K562 (cell line): ENCODE measurements around the gene PSMB4. TPM values are rescaled to one million over a fixed set of nuclear protein-coding genes. Genes with fewer than 3 reads are reported as not detected.

Experiments
- ATAC-seq: fragments of 200-7000 bp; cut with Tn5 transposase; 3 replicates; pipeline ENCODE4 v1.9.1; 2020; ENCODE audit warnings: moderate library complexity
- BruUV-seq: library from RNA; stranded (reverse); fragments of 400-500 nt; replicated peaks from 2 replicates; lab custom pipeline; 2021; lab: Mats Ljungman, UMichigan
- CTCF ChIA-PET: fragments of 300-600 bp; formaldehyde crosslinking; extraction: SDS; loops from one replicate; lab custom pipeline; 2021; ENCODE audit warnings: low intra/inter-chr PET ratio; lab: Yijun Ruan, JAX
- POLR2A ChIA-PET: fragments of 300-600, 350-650 bp; sonication (Branson Sonifier 250); formaldehyde crosslinking; extraction: SDS; loops from one replicate; lab custom pipeline; 2021; ENCODE audit warnings: antibody characterized with exemption, inconsistent platforms; lab: Yijun Ruan, JAX
- DNase-seq, 4 experiments: peaks; one replicate each; pipeline versions ENCODE4 v3.0.0 to v3.0.0-alpha.2; 2011 to 2018; ENCODE audit warnings: low spot score in 3 of 4, mixed read lengths in 3 of 4; ENCODE audit errors: extremely low read depth in 1 of 4
- FAIRE-seq: peaks from 2 replicates; lab custom pipeline; 2011; peaks lifted over from hg19 to GRCh38; lab: Jason Lieb, UNC
- H2AFZ ChIP-seq: 2 replicates; pipeline ENCODE4 v1.6.0; 2011; ENCODE audit warnings: low read depth, low read length, control low read depth, inconsistent platforms
- H3K27ac ChIP-seq: fragments of 200-600 bp; 3 replicates; pipeline ENCODE4 v1.8.0; 2011; ENCODE audit warnings: low read depth, mild to moderate bottlenecking, control low read depth, inconsistent platforms, low read length, moderate library complexity, mixed read lengths; ENCODE audit errors: extremely low read depth
- H3K27me3 ChIP-seq, 2 experiments: fragments of 300-600 bp in 1 of 2; 2 replicates in 1 of 2; 3 replicates in 1 of 2; pipeline versions ENCODE4 v1.6.0 to v1.8.0; 2011; ENCODE audit warnings: inconsistent platforms in 2 of 2, low read length in 2 of 2, mild to moderate bottlenecking in 1 of 2, mixed read lengths in 1 of 2, moderate library complexity in 1 of 2; ENCODE audit not compliant: control insufficient read depth in 2 of 2, insufficient read depth in 2 of 2
- H3K36me3 ChIP-seq: fragments of 300-600 bp; 3 replicates; pipeline ENCODE4 v1.8.0; 2011; ENCODE audit warnings: mild to moderate bottlenecking, low read length, inconsistent platforms; ENCODE audit not compliant: control insufficient read depth, insufficient read depth
- H3K4me1 ChIP-seq, 2 experiments: fragments of 200-600 bp in 1 of 2; replicated peaks in 1 of 2; 2 replicates in 1 of 2; 3 replicates in 1 of 2; pipeline versions ENCODE4 v1.5.1 to v1.8.0; 2011; ENCODE audit warnings: inconsistent platforms in 2 of 2, low read length in 2 of 2, mild to moderate bottlenecking in 1 of 2, mixed read lengths in 1 of 2, moderate library complexity in 1 of 2; ENCODE audit not compliant: control insufficient read depth in 2 of 2, insufficient read depth in 2 of 2
- H3K4me2 ChIP-seq: 2 replicates; pipeline ENCODE4 v1.6.1; 2011; ENCODE audit warnings: low read length, control low read depth, inconsistent platforms, mixed read lengths; ENCODE audit not compliant: insufficient read depth
- H3K4me3 ChIP-seq: fragments of 200-600 bp; sonication (generic), shearing (Covaris generic); 2 replicates; pipeline ENCODE4 v1.5.1; 2016; ENCODE audit warnings: control low read depth, inconsistent platforms
- H3K79me2 ChIP-seq: fragments of 200-600 bp; 3 replicates; pipeline ENCODE4 v1.8.0; 2011; ENCODE audit warnings: low read length, inconsistent platforms; ENCODE audit not compliant: control insufficient read depth, insufficient read depth
- H3K9ac ChIP-seq, 2 experiments: 2 replicates each; pipeline versions ENCODE4 v1.6.0 to v1.6.1; 2011; ENCODE audit warnings: low read depth in 2 of 2, low read length in 2 of 2, control low read depth in 1 of 2, inconsistent platforms in 1 of 2, mild to moderate bottlenecking in 1 of 2, mixed read lengths in 1 of 2; ENCODE audit not compliant: insufficient read depth in 1 of 2
- H3K9me1 ChIP-seq: one replicate; pipeline ENCODE4 v1.6.0; 2011; ENCODE audit warnings: inconsistent platforms, mild to moderate bottlenecking, low read length, moderate library complexity; ENCODE audit not compliant: control insufficient read depth, insufficient read depth
- H3K9me3 ChIP-seq: replicated peaks from 2 replicates; pipeline ENCODE4 v1.5.1; 2011; ENCODE audit warnings: low read depth, low read length, inconsistent platforms; ENCODE audit not compliant: control insufficient read depth, insufficient read depth
- H4K20me1 ChIP-seq: replicated peaks from 2 replicates; pipeline ENCODE4 v1.6.1; 2011; ENCODE audit warnings: low read length, inconsistent platforms, mixed read lengths; ENCODE audit not compliant: control insufficient read depth, insufficient read depth
- CBX8 ChIP-seq: fragments of 200-600 bp; sonication (generic); IDR thresholded peaks from 2 replicates; pipeline ENCODE4 v1.6.1; 2012; ENCODE audit warnings: borderline replicate concordance, mixed run types, low read depth, mild to moderate bottlenecking, moderate library complexity, mixed read lengths, low read length, control low read depth, inconsistent platforms; ENCODE audit not compliant: poor library complexity, severe bottlenecking; ENCODE audit errors: extremely low read depth
- CCAR2 ChIP-seq: fragments of 200-400 bp; formaldehyde crosslinking; IDR thresholded peaks from 2 replicates; pipeline ENCODE4 v1.6.1; 2017; ENCODE audit warnings: mild to moderate bottlenecking, low read depth, low read length
- CEBPG ChIP-seq, 3 experiments: fragments of 200-800 bp in 1 of 3; sonication (Bioruptor generic) in 1 of 3; sonication (generic) in 1 of 3; formaldehyde crosslinking in 1 of 3; IDR thresholded peaks in 2 of 3; conservative IDR thresholded peaks in 1 of 3; 2 replicates each; pipeline versions ENCODE4 v1.6.1 to v1.8.0; 2016 to 2022; ENCODE audit warnings: missing compliant biosample characterization in 2 of 3, missing genetic modification characterization in 2 of 3, mild to moderate bottlenecking in 1 of 3, missing genetic modification reagents in 1 of 3
- CEBPZ ChIP-seq: fragments of 150-350 bp; IDR thresholded peaks from 2 replicates; pipeline ENCODE4 v1.6.1; 2014; ENCODE audit warnings: low read depth, mild to moderate bottlenecking, low read length, borderline replicate concordance
- HNRNPL ChIP-seq: fragments of 200-400 bp; formaldehyde crosslinking; IDR thresholded peaks from 2 replicates; pipeline ENCODE4 v1.6.1; 2017; ENCODE audit warnings: low read depth, mild to moderate bottlenecking, low read length
- NCOA2 ChIP-seq, 2 experiments: fragments of 450-650 bp; IDR thresholded peaks; 2 replicates each; pipeline ENCODE4 v1.6.1; 2018; ENCODE audit warnings: mild to moderate bottlenecking in 2 of 2, moderate library complexity in 1 of 2; ENCODE audit not compliant: partially characterized antibody in 2 of 2
- NFE2 ChIP-seq: IDR thresholded peaks from 2 replicates; pipeline ENCODE4 v1.6.1; 2014; ENCODE audit warnings: antibody characterized with exemption, low read depth
- RFX7 ChIP-seq: fragments of 250-450 bp; sonication (Bioruptor Pico); IDR thresholded peaks from 2 replicates; pipeline ENCODE4 v1.5.1; 2021; ENCODE audit warnings: mild to moderate bottlenecking
- TCF15 ChIP-seq: fragments of 250-450 bp; sonication (Bioruptor Pico); IDR thresholded peaks from 2 replicates; pipeline ENCODE4 v1.8.0; 2022; ENCODE audit warnings: moderate library complexity, mild to moderate bottlenecking, inconsistent platforms
- TCF3 ChIP-seq: sonication (generic); formaldehyde crosslinking; IDR thresholded peaks from 2 replicates; pipeline ENCODE4 v1.4.0; 2020; ENCODE audit warnings: mild to moderate bottlenecking, missing genetic modification reagents
- ZNF253 ChIP-seq: fragments of 250-450 bp; sonication (Bioruptor Pico); conservative IDR thresholded peaks from 2 replicates; pipeline ENCODE4 v1.6.1; 2021; ENCODE audit warnings: mild to moderate bottlenecking
- ZNF277 ChIP-seq: fragments of 250-450 bp; sonication (Bioruptor Pico); IDR thresholded peaks from 2 replicates; pipeline ENCODE4 v1.8.0; 2022; ENCODE audit warnings: inconsistent platforms, mild to moderate bottlenecking, moderate library complexity, borderline replicate concordance
- WGBS: fragments of 100-300 bp; shearing (Covaris generic); methylation state at CpG from one replicate; pipeline ENCODE4 v1.1.6; 2016; ENCODE audit warnings: low coverage, mixed read lengths; ENCODE audit not compliant: insufficient coverage; ENCODE audit errors: missing lambda C conversion rate; 5-methylcytosine and 5-hydroxymethylcytosine counted together
- in situ Hi-C: fragments of 300-500 bp; cut with MboI; formaldehyde crosslinking; loops from 4 replicates; pipeline ENCODE4 v1.15.0; 2018; ENCODE audit warnings: inconsistent platforms, mixed read lengths
- intact Hi-C: fragments of 100-400 bp; cut with micrococcal nuclease; formaldehyde crosslinking; loops from 2 replicates; pipeline ENCODE4 v1.14.2; 2022
- polyA plus RNA-seq, 8 experiments: library from polyadenylated mRNA; depleted of rRNA in 4 of 8; stranded (reverse) in 5 of 8; unstranded in 3 of 8; fragments of >200 nt; fragmentation: Nextera tagmentation in 2 of 8; fragmentation: Illumina TruSeq in 1 of 8; extraction: Ambion mirVana in 2 of 8; extraction: Trizol in 1 of 8; gene quantifications; 2 replicates each; pipeline versions ENCODE4 v1.2.1 to v1.2.3, GENCODE V29; 2011 to 2014; ENCODE audit warnings: inconsistent platforms in 1 of 8, missing spikeins in 1 of 8
- total RNA-seq, 7 experiments: library from RNA; depleted of rRNA in 6 of 7; stranded (reverse); fragments of >200 nt in 6 of 7; fragmentation: Illumina TruSeq in 2 of 7; extraction: Trizol in 2 of 7; gene quantifications; 2 replicates each; pipeline versions ENCODE4 v1.2.1 to v1.2.3, GENCODE V29; 2011 to 2021; ENCODE audit warnings: low replicate concordance in 1 of 7
- TF ChIP-seq, protein P1 (sequence below): fragments of 450-650 bp; IDR thresholded peaks from 2 replicates; pipeline ENCODE4 v1.6.1; 2016; ENCODE audit warnings: missing biosample characterization, missing genetic modification characterization
- TF ChIP-seq, protein P2 (sequence below): fragments of 450-650 bp; formaldehyde crosslinking; IDR thresholded peaks from 2 replicates; pipeline ENCODE4 v1.4.0; 2022; ENCODE audit warnings: mild to moderate bottlenecking, moderate library complexity

Gene PSMB4
- total and polyA plus RNA-seq, 9 of the 15 experiments (the other 6 are each of a cell fraction or from before 2014, with no cell fraction given), result 397 to 674 (median 475) TPM

- no TSS peak for BruUV-seq
- Histone ChIP-seq H3K4me2 (no peak overlapping the region), H3K9me3 (no peaks in the 10 kb centered on the region), H4K20me1 (no peaks in the 10 kb centered on the region; the same call in 1 of the 2 replicates), H3K9ac (no peak overlapping the region), H2AFZ (no peak overlapping the region), H3K9me1 (peaks cover 3% of the 10 kb centered on the region), H3K79me2 (peaks cover 56% of the 10 kb centered on the region), H3K36me3 (peaks cover 35% of the 10 kb centered on the region), H3K4me1 (no peaks in the 10 kb centered on the region; a peak in 1 of 5 replicates), H3K4me3 (no peak overlapping the region), H3K27me3 (no peaks in the 10 kb centered on the region), H3K27ac (no peak overlapping the region)
- CTCF ChIA-PET, result no interaction called here
- POLR2A ChIA-PET, result interaction anchor here (0.6 to 1.4 kb wide), 3 partner anchors 10 to 14 kb away, joined by 3 read pairs; no protein-coding TSS in a partner anchor
- in situ Hi-C loops, result no loop called here
- intact Hi-C loops, result no loop called here
- 82% methylated on average over 5 of the region's 6 CpGs for WGBS
- DNase-seq, result no peak
- FAIRE-seq, result no peak
- no peak for ATAC-seq
- no peak for TF ChIP-seq TCF3 (CRISPR knock-in tag)
- no peak for TF ChIP-seq CEBPZ
- TF ChIP-seq TCF15, result no peak
- TF ChIP-seq NFE2, result no peak
- no peak for TF ChIP-seq HNRNPL
- TF ChIP-seq NCOA2 (IDR thresholded peaks at IDR 0.05; ENCODE audit: partially characterized antibody in 2 of 2), result no peak
- TF ChIP-seq ZNF277 (CRISPR knock-in tag), result no peak
- no peak for TF ChIP-seq CEBPG (CRISPR knock-in tag; IDR thresholded peaks at IDR 0.05)
- TF ChIP-seq CEBPG (tag; conservative IDR thresholded peaks at IDR 0.05 in 1 of 2, IDR thresholded peaks at IDR 0.05 in 1 of 2), result no peak
- TF ChIP-seq CCAR2, result no peak
- TF ChIP-seq, protein P1, sequence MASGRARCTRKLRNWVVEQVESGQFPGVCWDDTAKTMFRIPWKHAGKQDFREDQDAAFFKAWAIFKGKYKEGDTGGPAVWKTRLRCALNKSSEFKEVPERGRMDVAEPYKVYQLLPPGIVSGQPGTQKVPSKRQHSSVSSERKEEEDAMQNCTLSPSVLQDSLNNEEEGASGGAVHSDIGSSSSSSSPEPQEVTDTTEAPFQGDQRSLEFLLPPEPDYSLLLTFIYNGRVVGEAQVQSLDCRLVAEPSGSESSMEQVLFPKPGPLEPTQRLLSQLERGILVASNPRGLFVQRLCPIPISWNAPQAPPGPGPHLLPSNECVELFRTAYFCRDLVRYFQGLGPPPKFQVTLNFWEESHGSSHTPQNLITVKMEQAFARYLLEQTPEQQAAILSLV, result no peak
- TF ChIP-seq ZNF253 (CRISPR knock-in tag), result no peak
- no peak for TF ChIP-seq RFX7
- TF ChIP-seq CBX8, result no peak
- TF ChIP-seq, protein P2, sequence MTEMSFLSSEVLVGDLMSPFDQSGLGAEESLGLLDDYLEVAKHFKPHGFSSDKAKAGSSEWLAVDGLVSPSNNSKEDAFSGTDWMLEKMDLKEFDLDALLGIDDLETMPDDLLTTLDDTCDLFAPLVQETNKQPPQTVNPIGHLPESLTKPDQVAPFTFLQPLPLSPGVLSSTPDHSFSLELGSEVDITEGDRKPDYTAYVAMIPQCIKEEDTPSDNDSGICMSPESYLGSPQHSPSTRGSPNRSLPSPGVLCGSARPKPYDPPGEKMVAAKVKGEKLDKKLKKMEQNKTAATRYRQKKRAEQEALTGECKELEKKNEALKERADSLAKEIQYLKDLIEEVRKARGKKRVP (CRISPR knock-in tag), result no peak
These were observed 37.6 kb downstream of the PSMB4 start for GRCh38 chr1:151436985-151437384.
